Mucosa of descending colon (tissue), 3 donors: ENCODE data around the gene EFNA1. TPM values are rescaled to one million over a fixed set of nuclear protein-coding genes. Genes with fewer than 3 reads are reported as not detected.

ENCODE experiments used
- ATAC-seq: fragments of 200-7000 bp; cut with Tn5 transposase; one replicate; pipeline ENCODE4 v1.9.1; 2020; ENCODE audit warnings: mild to moderate bottlenecking, moderate library complexity
- DNase-seq, 3 donors: peaks; one replicate each; pipeline ENCODE4 v3.0.0-alpha.2; 2020
- H3K36me3 ChIP-seq: fragments of 200-600 bp; one replicate; pipeline ENCODE4 v1.8.0; 2021; ENCODE audit warnings: low read depth, mild to moderate bottlenecking
- H3K4me1 ChIP-seq: fragments of 200-600 bp; one replicate; pipeline ENCODE4 v1.8.0; 2021; ENCODE audit warnings: low read depth, mild to moderate bottlenecking
- H3K4me3 ChIP-seq: fragments of 200-600 bp; one replicate; pipeline ENCODE4 v1.8.0; 2021; ENCODE audit warnings: mild to moderate bottlenecking
- H3K9me3 ChIP-seq: fragments of 200-600 bp; one replicate; pipeline ENCODE4 v1.8.0; 2021; ENCODE audit warnings: mild to moderate bottlenecking
- CTCF ChIP-seq: fragments of 200-600 bp; IDR thresholded peaks from one replicate; pipeline ENCODE4 v1.8.0; 2022; ENCODE audit warnings: antibody characterized with exemption, mild to moderate bottlenecking
- intact Hi-C, 2 donors: fragments of 100-400 bp; cut with DNase I in 1 of 2; cut with micrococcal nuclease in 1 of 2; formaldehyde crosslinking; loops; one replicate each; pipeline versions ENCODE4 v1.11.0 to v1.11.1; 2022; cut with DNase I, micrococcal nuclease
- total RNA-seq, 3 donors: library from RNA; stranded (reverse); fragmentation: NEBNext Ultra II Directional in 2 of 3; extraction: Animal tissue kit (Norgen Biotek cat#: 25700) in 2 of 3; gene quantifications; one replicate each; pipeline versions ENCODE4 v1.2.1 to v1.2.4, GENCODE V29; 2021 to 2023
- donor health status: DM: no; HTN: no; CAD: no; lungs with moderate emphysema.
- donor health status: DM: no; HTN: no; CAD: no.
- donor health status: DM: no; HTN: yes; CAD: no.

EFNA1 gene
- total RNA-seq, 3 donors from 2014 or later = 46.3 to 198 (median 110) TPM

DNA sequence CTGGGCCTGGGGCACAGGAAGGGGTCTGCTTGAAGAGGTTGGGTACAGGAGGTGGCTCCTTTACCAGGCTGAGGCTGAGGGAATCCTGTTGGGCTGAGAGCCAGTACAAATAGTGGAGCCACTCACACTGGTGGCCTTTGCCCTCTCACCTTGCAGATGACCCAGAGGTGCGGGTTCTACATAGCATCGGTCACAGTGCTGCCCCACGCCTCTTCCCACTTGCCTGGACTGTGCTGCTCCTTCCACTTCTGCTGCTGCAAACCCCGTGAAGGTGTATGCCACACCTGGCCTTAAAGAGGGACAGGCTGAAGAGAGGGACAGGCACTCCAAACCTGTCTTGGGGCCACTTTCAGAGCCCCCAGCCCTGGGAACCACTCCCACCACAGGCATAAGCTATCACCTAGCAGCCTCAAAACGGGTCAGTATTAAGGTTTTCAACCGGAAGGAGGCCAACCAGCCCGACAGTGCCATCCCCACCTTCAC lies 6.2 kb downstream of the EFNA1 start:
- Histone ChIP-seq H3K36me3 (peaks cover 6% of the 10 kb centered on the region), H3K4me1 (peaks cover 45% of the 10 kb centered on the region), H3K9me3 (no peaks in the 10 kb centered on the region), H3K4me3 (no peak overlapping the region)
- no peak for ATAC-seq
- DNase-seq = peak in 2 of 3 donors; percentile 30 to 39
- intact Hi-C loops = no loop called here
- TF ChIP-seq CTCF = no peak

GRCh38 chr1:155134322-155134721 lies 6.6 kb downstream of the EFNA1 start:
- intact Hi-C loops = no loop called here
- no peaks in the 10 kb centered on the region for H3K9me3 ChIP-seq
- peak in 1 of 3 donors; percentile 26 for DNase-seq
- peaks cover 48% of the 10 kb centered on the region for H3K4me1 ChIP-seq
- no peak for TF ChIP-seq CTCF
- H3K4me3 ChIP-seq = no peak overlapping the region
- H3K36me3 ChIP-seq = peaks cover 6% of the 10 kb centered on the region
- no peak for ATAC-seq

DNA sequence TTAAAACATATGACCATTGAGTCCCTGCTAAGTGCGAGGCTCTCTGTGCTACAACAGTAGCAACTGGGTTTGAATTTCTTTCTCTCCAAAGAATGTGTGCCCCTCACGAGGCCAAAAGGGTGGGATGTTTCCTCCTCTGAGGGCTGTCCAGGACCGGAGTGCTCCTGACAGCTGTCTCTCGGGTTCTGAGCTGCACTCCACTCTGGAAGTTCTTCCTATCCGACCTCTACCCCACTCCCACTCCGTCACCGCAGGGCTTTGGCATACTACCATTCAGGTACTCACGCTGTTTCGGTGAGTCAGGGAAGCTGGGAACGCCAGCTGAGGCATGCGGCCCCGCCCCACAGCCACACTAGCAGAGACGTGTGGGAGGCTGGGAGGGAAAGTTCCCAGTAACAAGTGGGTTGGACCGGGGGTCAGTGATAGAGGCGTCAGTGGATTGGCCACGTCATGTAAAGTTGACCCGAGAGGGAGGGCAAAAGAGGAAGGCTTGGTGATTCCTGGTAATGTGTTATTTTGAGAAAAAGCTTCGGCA lies 7.3 kb downstream of the EFNA1 start:
- ATAC-seq (peak; percentile 79), DNase-seq (peak; percentile 89 to 94 (median 90))
- Histone ChIP-seq H3K4me1 (peaks cover 44% of the 10 kb centered on the region), H3K9me3 (no peaks in the 10 kb centered on the region), H3K4me3 (peak overlapping the region; percentile 46), H3K36me3 (peaks cover 6% of the 10 kb centered on the region)
- no peak for TF ChIP-seq CTCF
- intact Hi-C loops = no loop called here

DNA sequence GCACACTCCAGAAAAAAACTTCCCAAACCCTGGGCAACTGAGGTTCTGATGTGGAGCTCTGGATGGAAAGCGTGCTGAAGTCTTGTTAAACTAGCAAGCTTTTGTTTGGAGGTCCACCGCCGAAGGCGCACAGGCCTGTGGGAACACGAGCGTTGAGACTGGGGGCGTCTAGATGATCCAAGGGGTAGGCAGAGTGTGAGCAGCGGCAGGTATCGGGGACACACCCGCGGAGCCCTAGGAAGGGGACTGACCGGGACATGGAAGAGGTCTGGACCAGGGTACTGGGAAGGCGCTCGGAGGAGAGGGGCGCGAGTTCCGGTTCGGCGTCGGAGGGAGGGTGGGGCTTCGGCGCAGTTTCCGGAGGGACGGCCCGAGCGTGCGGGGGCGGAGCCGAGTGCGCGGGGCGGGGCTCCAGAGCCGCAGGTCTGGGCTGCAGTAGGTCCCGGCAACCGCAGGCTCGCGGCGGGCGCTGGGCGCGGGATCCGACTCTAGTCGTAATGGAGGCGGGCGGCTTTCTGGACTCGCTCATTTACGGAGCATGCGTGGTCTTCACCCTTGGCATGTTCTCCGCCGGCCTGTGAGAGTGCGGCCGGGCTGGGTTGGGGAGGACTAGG lies 7.8 kb downstream of the EFNA1 start, which contains the start of gene SLC50A1:
Gene SLC50A1, plus strand, starts transcription at position 438 of the 614 bp plus-strand sequence. Its CDS starts 60 bp downstream, at position 498.
- peak; percentile 8 for TF ChIP-seq CTCF
- Histone ChIP-seq H3K4me1 (peaks cover 45% of the 10 kb centered on the region), H3K36me3 (peaks cover 6% of the 10 kb centered on the region), H3K9me3 (no peaks in the 10 kb centered on the region), H3K4me3 (peak within 1 kb of the TSS; percentile 46)
- DNase-seq (peak; percentile 96 to 97 (median 96)), ATAC-seq (peak; percentile 87)
- intact Hi-C loops = no loop called here

DNA sequence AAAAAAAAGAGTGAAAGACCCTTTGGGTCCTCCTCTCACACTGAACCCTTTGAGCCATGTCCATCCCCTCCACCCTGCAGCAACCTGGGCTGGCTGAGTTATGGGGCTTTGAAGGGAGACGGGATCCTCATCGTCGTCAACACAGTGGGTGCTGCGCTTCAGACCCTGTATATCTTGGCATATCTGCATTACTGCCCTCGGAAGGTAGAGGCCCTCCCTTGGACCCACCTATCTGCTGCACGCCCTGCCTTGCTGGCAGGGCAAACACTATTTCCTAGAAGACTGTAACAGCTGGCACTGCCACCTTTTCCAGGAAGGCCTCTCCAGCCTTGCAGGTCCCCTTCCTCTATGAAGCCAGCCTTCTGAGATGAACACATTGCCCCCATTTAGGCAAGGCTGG lies 9.1 kb downstream of the EFNA1 start:
- DNase-seq = peak; percentile 64 to 69 (median 65)

More for the DNA sequence above, 9.1 kb downstream of the EFNA1 start:
- Histone ChIP-seq H3K4me1 (peaks cover 45% of the 10 kb centered on the region), H3K4me3 (no peak overlapping the region), H3K36me3 (peaks cover 6% of the 10 kb centered on the region), H3K9me3 (no peaks in the 10 kb centered on the region)
- ATAC-seq = peak; percentile 10
- intact Hi-C loops = no loop called here
- TF ChIP-seq CTCF = no peak
